K562 (cell line): ENCODE measurements around the gene PITPNC1. TPM values are rescaled to one million over a fixed set of nuclear protein-coding genes. Genes with fewer than 3 reads are reported as not detected.

Source experiments
- CEBPG ChIP-seq, 3 experiments: fragments of 200-800 bp in 1 of 3; sonication (Bioruptor generic) in 1 of 3; sonication (generic) in 1 of 3; formaldehyde crosslinking in 1 of 3; IDR thresholded peaks in 2 of 3; conservative IDR thresholded peaks in 1 of 3; 2 replicates each; pipeline versions ENCODE4 v1.6.1 to v1.8.0; 2016 to 2022; ENCODE audit warnings: missing compliant biosample characterization in 2 of 3, missing genetic modification characterization in 2 of 3, mild to moderate bottlenecking in 1 of 3, missing genetic modification reagents in 1 of 3
- CEBPZ ChIP-seq: fragments of 150-350 bp; IDR thresholded peaks from 2 replicates; pipeline ENCODE4 v1.6.1; 2014; ENCODE audit warnings: low read depth, mild to moderate bottlenecking, low read length, borderline replicate concordance
- DDX20 ChIP-seq: fragments of 450-650 bp; IDR thresholded peaks from 2 replicates; pipeline ENCODE4 v1.6.1; 2016; ENCODE audit warnings: missing genetic modification characterization, low read depth, mild to moderate bottlenecking, missing compliant biosample characterization, moderate library complexity
- E2F5 ChIP-seq: sonication (generic); formaldehyde crosslinking; IDR thresholded peaks from 2 replicates; pipeline ENCODE4 v1.8.0; 2022; ENCODE audit warnings: mild to moderate bottlenecking, missing genetic modification reagents
- MAFF ChIP-seq: IDR thresholded peaks from 2 replicates; pipeline ENCODE4 v1.6.1; 2012; ENCODE audit warnings: low read length, improper control_type of control experiment
- MAFG ChIP-seq: fragments of 450-650 bp; conservative IDR thresholded peaks from 2 replicates; pipeline ENCODE4 v1.6.1; 2016; ENCODE audit warnings: missing genetic modification characterization, missing compliant biosample characterization
- NFE2 ChIP-seq: IDR thresholded peaks from 2 replicates; pipeline ENCODE4 v1.6.1; 2014; ENCODE audit warnings: antibody characterized with exemption, low read depth
- TBP ChIP-seq: optimal IDR thresholded peaks from 2 replicates; pipeline ENCODE3; 2011; ENCODE audit warnings: low read depth, low read length, improper control_type of control experiment
- ZBTB11 ChIP-seq, 3 experiments: fragments of 200-800 bp in 1 of 3; fragments of 250-450 bp in 1 of 3; fragments of 450-650 bp in 1 of 3; sonication (Bioruptor Pico) in 1 of 3; sonication (Bioruptor generic) in 1 of 3; formaldehyde crosslinking in 1 of 3; IDR thresholded peaks; 2 replicates each; pipeline versions ENCODE4 v1.6.1 to v1.8.0; 2016 to 2022; ENCODE audit warnings: mild to moderate bottlenecking in 2 of 3, missing genetic modification characterization in 2 of 3, missing compliant biosample characterization in 1 of 3, moderate library complexity in 1 of 3
- polyA plus RNA-seq, 8 experiments: library from polyadenylated mRNA; depleted of rRNA in 4 of 8; stranded (reverse) in 5 of 8; unstranded in 3 of 8; fragments of >200 nt; fragmentation: Nextera tagmentation in 2 of 8; fragmentation: Illumina TruSeq in 1 of 8; extraction: Ambion mirVana in 2 of 8; extraction: Trizol in 1 of 8; gene quantifications; 2 replicates each; pipeline versions ENCODE4 v1.2.1 to v1.2.3, GENCODE V29; 2011 to 2014; ENCODE audit warnings: inconsistent platforms in 1 of 8, missing spikeins in 1 of 8
- total RNA-seq, 7 experiments: library from RNA; depleted of rRNA in 6 of 7; stranded (reverse); fragments of >200 nt in 6 of 7; fragmentation: Illumina TruSeq in 2 of 7; extraction: Trizol in 2 of 7; gene quantifications; 2 replicates each; pipeline versions ENCODE4 v1.2.1 to v1.2.3, GENCODE V29; 2011 to 2021; ENCODE audit warnings: low replicate concordance in 1 of 7

Gene PITPNC1
- total and polyA plus RNA-seq, 9 of the 15 experiments (the other 6 are each of a cell fraction or from before 2014, with no cell fraction given): 0.11 to 1.1 (median 0.65) TPM

GRCh38 chr17:67365738-67366192 is 11.3 kb upstream of the PITPNC1 start (continued):
- peak in 1 of 3 experiments; percentile 47; a peak in 1 of 6 replicates for TF ChIP-seq ZBTB11 (CRISPR knock-in tag; IDR thresholded peaks at IDR 0.05)
- TF ChIP-seq DDX20 (tag): no peak
- peak; percentile 70 for TF ChIP-seq NFE2
- peak; percentile 65 for TF ChIP-seq MAFG (tag)
- TF ChIP-seq TBP: peak; percentile 44
- no peak; the same call in 1 of the 2 replicates for TF ChIP-seq CEBPG (CRISPR knock-in tag; IDR thresholded peaks at IDR 0.05)
- TF ChIP-seq CEBPG (tag; conservative IDR thresholded peaks at IDR 0.05 in 1 of 2, IDR thresholded peaks at IDR 0.05 in 1 of 2): peak; percentile 40 to 74; a peak in 2 of 4 replicates
- TF ChIP-seq CEBPZ: no peak
- TF ChIP-seq MAFF: peak; percentile 27; the same call in 1 of the 2 replicates
- TF ChIP-seq E2F5 (CRISPR knock-in tag): no peak
